IPS DF 4.7 (cell line): ENCODE measurements around the gene BACH2.
"Not testable (repeated sequence)": the region's sequence is repeated elsewhere in the genome, so short reads cannot be mapped to it uniquely, and the experiment has no call there.

Experiments
- DNase-seq: peaks from one replicate; pipeline ENCODE4 v3.0.0-alpha.2; 2013; ENCODE audit warnings: low spot score; ENCODE audit errors: extremely low read depth

The BACH2 gene

DNA sequence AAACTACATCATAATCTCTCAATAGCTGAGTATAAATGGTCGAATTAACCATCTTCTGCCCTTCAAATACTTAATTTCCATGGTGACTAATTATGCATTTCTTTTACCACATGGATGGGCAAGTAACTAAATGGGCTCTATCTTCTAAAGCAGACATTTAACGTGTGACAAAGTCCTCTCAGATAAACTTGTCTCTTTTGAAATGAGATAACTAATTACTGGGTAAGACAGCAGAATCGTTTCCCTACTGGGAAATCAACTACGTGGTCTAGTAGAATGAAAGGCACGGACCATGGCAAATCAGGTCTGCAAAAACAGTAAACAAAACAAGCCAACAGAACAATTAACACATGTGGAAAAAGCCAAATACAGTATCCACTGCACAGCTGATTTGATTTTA, 137.7 kb downstream of the BACH2 start:
- no peak for DNase-seq

DNA sequence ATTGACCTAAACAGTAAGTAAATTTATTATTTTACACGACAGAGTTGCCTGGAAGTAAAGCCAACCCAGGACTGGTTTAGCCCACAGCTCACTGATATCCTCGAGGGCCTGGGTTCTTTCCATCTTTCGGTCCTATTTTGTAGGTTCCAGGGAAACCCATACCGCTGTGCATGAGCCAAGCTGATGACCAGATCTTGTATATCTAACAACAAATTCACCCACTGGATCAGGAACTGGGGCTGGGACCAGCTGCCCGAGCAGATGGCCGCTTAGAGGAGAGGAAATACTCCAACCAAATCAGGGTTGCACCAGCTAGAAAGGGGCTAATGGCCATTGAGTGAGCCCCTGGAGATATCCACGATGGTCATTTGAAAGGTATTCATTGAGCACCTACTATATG, 139.2 kb downstream of the BACH2 start:
- DNase-seq, result no peak

DNA sequence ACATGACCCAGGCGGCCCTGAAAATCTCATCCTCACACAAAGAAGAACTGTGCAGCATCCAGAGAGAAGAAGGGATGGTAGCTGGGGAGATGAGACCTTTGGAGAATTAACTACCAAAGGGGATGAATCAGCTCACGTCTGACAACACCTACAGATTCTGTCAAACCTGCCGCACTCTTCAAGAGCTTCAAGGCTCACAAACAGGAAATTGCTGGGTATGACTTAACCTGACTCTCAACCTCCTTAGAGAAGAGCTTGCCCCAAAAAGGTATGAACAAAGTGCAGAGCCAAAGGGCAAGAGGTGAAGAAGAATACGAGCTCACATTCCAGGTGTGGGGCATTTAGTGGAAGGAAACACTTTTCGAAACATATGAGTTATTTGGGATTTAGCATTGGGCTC, 139.8 kb downstream of the BACH2 start:
- DNase-seq, result no peak

DNA sequence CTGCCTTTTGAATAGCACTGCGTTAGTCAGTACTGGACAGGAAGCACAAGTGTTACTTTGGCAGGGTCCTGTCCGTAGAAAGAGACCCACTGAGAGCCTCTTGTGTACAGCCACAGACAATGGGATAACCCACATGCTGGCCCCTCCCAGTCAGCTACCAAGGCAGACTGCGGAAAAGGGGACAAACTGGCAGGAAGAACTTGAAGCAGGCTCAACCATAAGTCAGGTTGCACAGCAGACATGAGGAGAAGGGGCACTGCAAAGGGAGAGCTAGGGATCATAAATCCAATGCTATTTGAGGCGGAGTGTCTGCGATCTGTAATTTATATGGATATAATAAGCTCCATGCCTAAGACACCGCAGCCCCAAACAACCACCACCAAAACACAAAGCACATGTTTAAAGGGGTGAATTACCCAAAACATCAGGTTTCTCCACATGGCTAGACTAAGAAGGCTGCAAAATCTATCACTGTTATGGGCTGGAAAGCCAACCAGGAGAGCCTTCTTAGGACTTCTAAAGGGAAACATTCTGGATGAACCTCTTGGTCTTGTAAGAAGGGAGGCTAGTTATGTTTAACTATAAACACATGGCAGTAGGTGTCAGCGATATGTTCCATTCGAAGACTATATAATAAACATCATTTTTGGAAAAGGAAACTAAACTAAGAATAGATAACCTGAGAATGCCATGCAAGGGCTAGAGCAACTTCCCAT, 141.7 kb downstream of the BACH2 start:
- DNase-seq, result no peak

DNA sequence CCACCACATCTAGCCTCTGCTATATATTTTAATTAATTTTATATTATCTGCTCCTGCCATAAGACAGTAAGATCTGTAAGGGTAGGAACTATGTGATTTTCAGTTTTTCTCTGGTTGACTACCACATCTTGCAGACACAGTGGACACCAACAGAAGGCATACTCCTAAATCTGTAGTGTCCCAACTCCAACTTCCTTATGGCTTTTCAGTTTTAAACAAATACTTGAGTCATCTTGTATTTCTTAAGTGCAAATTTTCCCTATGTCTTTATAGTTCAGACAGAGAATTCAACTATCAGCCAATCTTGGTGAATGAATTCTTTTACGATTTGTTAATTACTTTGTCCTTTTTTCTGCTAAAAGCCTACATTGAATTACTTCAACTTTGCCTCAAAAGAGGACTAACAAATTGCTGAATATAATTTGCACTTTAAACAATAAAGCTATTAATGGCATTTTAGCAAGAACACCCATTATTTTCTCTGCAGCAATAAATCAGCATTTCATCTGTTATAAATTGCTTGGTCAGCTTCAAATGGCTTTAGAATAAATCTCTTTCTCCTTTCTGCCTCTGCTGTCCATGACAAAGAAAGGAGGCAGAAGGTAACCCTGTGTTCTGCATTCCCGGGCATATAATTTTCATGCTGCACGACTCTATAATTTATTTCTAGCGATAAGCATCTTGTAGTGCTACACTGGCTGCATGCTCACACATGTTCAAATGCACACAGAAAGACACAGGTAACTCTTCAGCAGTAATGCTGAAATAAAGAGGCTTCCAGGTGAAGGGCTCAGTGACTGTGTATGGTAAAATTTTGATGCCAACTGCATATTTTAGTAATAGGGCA, 144.8 kb downstream of the BACH2 start:
- DNase-seq, result no peak

DNA sequence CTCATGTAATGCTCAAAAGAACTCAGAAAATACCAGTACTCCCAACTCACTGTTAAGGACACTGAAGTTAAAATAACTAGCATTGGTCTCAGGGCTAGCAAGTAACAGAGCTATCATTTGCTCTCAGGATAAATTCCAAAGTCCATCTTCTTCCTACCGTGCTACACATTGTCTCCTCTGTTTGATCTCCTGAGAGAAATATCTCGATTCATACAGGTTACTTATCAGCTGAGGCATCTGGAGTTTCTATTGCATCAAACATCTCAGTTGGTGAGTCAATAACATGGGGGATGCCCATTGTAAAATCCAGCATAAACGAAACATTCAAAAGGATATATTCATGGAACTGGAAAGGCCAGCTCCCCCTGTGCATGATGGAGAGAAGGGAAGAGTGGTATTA, 147.4 kb downstream of the BACH2 start:
- no peak for DNase-seq

DNA sequence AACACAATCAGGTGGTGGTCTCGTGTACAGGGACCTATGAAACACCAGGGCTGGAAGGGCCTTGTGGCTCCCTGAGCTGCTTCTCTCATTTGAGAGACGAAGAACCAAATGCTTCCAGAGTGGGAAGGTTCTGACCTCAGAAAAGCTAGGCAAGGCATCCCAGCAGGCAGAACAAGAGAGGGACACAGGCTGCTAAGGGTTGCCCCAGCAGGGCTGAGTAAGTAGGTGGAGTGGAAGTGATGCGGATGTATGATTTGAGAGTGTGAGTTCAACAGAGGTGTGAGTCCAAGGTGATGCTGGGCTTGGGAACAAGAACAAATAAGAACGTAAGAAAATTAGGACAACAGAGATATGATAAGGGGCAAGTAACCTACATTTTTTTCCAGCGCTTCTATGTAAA, 147.8 kb downstream of the BACH2 start:
- no peak for DNase-seq

DNA sequence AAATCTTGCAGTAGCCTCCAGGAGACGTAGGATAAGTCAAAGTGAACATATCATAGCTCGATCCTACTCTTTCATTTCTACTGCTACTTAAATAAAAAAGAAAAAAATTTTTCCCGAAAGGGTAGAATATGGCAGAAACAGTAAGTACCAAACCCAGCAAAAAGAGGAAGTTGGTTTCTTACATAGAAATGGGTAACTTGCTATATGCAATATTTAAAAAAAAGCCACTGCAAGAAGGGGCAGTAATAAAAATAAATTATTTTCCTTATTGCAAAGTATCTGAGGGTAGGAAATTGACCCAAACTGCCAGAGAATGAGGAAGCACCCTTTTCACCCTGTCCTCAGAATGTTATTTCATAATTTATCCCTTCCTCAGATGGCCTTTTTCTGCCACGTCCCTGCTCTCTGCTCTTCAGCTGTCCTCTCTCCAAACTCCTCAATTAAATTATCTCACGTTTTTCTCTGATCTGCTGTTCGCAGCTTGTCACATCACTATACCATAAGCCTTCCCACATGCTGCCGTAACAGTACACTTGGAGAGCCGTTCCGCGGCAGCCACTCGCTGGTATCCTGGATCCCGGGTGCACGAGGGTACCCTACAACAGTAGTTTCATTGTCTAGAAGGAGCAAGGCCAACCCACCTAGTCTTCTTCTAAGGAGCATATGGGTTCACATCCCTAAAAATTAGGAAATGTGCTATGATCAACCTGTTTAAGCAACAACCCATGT, 149.6 kb downstream of the BACH2 start:
- DNase-seq, result no peak

DNA sequence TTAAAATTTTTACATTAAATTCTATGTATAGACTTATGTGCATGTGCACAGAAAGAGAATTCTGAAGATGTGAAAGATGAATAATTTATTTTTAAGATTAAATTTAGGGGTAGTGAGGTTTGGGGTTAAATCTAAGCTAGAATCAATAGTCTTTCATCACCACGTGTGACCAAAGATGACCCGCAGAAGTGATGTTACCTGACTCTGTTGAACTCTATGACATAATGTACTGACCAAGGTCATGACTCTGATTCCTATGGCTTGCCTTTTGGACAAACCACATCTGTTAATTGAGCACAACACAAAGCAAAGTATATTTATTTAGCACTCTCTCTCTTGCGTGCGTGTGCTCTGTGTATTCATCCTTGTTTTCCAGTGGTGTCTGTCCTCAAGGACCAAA, 150.6 kb downstream of the BACH2 start:
- no peak for DNase-seq

DNA sequence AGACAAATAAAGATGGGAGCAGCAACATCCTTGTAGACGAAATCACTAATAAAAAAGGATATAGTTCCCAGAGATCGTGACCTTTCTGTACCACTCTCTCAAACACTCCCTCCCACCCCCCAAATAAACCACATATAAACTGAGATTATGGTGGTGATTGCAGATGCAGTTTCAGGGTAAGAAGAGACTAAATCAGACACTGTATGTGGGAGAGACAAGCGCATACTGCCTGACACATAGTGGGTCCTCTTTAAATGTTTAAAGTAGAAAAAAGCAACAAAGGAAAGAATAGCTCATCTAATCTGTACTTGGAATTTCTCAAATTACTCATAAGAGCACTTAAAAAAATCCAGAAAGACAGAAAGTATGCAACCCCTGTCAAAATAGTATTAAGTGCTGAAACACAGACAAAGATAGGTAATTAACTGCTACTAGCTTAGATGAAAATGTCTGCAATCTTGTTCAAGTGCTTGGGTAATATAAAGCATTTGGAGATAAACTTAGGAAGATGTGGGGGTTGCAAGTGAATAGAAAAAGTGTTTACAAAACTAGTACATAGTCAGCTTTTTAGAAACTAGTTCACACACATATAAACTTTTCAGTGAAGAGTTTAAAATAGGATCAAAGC, 151.6 kb downstream of the BACH2 start:
- no peak for DNase-seq

DNA sequence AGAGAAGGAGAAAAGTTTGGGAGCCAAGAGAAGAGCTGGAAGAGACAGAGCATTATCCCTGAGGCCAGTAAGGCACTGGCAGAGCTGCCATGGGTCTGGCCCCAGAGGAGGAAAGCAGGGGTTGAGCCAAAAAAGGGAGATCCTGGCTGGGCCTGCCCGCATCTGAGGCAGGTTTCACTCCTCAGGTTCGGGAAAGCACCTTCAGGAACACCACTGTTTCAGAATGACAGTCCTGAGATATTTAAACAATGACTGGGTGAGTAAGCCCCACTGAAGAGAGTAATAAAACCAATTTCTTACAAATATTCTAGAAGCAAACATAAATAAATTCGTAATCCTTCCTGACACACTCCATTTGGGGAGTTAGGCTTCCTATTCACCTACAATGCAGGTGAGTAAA, 152.2 kb downstream of the BACH2 start:
- DNase-seq, result no peak

DNA sequence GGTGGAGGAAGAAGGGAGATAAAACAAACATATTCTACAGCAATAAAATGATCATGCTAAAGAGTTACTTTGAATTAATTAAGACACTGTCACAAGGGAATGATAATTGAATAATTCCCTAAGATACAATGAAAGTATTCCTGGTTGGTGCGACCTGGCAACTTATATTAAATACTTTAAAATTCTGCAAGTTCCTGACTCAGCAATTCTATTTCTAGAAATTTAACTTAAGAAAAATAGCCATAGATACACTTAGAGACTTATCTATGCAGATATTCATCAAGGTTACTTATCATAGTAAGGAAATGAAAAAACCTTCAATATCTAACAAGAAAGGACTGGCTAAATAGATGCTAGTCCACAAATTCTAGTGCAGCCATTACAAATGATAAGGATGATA, 156.0 kb downstream of the BACH2 start:
- DNase-seq, result no peak

DNA sequence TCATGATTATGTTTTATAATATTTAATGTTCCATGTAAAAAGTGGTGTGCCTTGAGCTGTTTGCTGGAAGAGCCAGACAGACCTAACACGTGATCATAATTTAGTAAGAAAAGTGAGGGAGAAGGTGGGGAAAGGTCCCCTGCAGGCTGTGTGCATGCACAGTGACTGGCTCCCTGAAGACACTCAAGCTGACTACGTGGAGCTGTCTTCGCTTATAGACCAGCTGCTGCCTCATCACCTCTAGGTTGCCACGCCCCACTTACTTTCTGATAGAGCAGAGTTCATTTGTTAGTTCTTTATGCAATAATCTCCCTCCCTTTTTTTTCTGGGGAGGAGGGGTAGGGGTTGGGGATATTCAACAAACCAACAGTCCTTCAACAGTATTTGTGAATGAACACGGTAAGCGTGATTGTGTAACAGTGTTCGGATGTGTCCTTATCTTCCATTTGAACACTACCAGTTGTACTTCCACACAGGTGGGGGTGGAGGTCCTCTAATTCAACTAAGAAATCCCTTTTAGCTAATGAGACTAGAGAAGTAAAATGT, 157.3 kb downstream of the BACH2 start:
- no peak for DNase-seq

DNA sequence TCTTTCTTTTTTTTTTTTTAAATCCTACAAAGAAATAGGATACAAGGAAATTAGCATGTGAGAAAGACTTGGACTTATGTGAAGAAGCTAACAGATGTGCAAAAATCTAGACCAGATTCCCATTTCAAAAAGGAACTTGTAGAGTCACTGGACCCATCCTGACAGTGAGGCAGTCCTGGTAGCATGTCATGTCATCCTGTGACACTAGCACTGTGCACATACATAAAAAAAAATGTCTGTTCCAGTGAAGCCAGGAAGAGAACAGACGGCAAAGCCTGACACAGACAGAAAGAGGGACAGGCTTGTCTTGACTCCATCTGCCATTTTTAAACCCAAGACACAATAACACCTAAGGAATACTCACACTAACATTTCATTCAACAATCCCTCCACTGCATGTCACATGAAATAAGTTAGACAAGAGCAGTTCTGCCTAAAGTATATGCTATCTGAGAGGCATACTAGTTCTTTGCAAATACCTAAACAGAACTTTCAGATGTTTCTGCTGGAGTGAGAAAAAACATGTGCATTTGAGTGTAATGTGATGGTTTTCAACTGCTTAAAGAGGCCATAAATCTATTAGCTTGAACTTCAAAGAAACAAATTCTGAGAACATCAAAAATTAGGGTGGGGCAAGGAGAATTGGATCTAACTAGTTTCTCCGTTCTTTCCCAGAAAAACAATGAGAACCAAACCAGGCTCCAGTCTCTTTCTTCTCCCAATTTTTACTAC, 159.6 kb downstream of the BACH2 start:
- DNase-seq, result no peak

DNA sequence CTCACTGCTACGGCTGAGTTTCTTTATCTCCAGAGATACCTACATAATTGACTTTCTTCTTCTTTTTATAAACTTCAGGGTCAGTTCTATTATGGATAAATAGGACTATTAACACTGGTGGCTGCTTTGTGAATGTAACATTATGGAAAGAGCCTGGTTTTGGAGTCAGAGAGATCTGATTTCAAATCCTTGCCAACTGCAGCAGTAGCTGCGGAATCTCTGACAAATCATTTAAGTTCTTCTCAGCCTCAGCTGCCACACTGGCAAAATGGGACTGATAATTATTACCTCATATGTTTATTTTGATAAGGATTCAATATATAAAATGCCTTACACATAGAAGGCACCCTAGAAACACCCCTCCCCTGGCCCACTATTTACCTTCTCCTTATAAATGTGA, 160.5 kb downstream of the BACH2 start:
- DNase-seq, result no peak

DNA sequence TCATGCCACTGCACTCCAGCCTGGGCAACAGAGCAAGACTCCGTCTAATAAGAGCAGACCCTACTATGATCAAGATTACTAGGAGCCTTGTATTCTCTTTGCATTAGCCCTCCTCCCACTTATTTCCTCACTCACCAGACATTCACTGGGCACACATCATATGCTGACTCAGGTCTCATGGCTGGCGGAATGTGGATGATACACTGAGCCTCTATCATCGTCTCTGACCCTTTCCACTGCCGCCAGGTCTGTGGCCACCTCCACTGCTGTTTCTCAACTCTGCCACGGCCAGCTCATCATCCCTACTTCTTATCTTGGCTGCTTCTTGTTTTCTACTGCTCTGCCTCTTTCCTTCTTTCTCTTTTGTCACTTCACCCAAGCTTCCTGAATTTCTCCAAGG, 161.0 kb downstream of the BACH2 start:
- no peak for DNase-seq

DNA sequence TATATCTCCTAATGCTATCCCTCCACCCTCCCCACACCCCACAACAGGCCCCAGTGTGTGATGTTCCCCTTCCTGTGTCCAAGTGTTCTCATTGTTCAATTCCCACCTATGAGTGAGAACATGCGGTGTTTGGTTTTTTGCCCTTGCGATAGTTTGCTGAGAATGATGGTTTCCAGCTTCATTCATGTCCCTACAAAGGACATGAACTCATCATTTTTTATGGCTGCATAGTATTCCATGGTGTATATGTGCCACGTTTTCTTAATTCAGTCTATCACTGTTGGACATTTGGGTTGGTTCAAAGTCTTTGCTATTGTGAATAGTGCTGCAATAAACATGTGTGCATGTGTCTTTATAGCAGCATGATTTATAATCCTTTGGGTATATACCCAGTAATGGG, 163.0 kb downstream of the BACH2 start:
- not testable (repeated sequence) for DNase-seq

DNA sequence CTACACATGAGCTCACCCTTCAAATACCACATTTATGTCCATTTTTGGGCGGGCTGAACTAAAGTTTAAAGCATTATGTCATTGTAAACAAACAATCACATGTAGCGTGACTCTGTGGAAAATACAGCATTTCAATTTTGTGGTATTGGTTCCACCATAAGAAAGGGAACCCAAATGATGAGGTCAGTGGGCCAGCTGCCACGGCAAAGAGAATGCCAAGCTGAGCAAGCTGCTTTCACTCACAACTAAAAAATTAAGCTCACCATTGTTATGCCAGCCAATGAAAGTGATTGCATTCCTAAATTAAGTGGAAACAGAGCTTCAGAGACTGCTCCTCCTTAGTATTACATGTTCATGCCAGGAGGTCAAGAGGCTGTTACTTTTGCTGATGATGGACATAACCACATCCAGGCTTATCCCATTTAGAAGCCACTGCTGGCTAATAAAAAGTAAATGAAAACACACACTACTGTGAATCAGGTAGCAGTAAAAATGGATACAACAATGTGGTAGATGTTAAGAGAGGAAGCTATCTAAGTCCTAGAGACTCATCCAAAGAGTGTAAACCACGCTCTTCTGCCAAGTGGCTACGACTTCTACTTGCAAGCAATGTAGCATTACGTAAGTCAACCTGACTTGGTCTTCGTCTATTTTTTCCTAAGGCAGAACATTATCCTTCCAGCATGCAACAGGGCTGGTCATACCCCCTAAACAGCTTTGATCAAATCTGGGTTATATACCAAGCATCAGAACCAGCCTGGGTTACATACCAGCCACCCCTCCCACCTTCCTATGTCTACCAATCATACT, 164.8 kb downstream of the BACH2 start:
- DNase-seq, result no peak

DNA sequence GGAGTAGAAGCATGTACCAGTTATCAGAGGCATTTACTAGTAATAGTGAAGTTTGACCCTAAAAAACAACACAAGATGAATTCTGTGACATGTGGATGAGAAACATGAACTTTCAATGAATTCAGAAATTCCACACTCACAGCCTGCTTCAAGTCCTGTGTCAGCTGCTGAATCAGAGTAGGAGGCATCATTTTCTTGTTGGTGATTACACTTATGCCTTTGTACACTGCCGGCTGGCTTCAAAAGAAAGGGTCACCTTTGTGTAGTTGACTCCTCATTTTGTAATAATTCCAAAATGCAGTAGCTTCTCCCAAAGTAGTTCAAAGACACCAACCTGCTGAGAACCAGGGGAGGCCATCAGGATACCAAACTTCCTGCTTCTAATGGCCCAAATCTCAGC, 165.5 kb downstream of the BACH2 start:
- no peak for DNase-seq

DNA sequence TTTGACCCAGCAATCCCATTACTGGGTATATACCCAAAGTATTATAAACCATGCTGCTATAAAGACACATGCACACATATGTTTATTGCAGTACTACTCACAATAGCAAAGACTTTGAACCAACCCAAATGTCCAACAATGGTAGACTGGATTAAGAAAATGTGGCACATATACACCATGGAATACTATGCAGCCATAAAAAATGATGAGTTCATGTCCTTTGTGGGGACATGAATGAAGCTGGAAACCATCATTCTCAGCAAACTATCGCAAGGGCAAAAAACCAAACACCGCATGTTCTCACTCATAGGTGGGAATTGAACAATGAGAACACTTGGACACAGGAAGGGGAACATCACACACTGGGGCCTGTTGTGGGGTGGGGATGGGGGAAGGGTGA, 168.0 kb downstream of the BACH2 start:
- not testable (repeated sequence) for DNase-seq
